Fibroblast of villous mesenchyme (primary cell): Measurements from ENCODE around the gene WNK2. TPM values are rescaled to one million over a fixed set of nuclear protein-coding genes. Genes with fewer than 3 reads are reported as not detected.

Source experiments
- DNase-seq: peaks from one replicate; pipeline ENCODE4 v3.0.0-alpha.2; 2010; ENCODE audit warnings: low read depth
- H3K4me3 ChIP-seq: 2 replicates; pipeline ENCODE4 v1.5.1; 2011; ENCODE audit warnings: low read depth, mild to moderate bottlenecking, low read length
- CTCF ChIP-seq: IDR thresholded peaks from 2 replicates; pipeline ENCODE4 v1.5.1; 2012; ENCODE audit warnings: low read depth, mild to moderate bottlenecking, low read length; ENCODE audit not compliant: insufficient read depth
- total RNA-seq: library from RNA; depleted of rRNA; stranded (reverse); fragments of >200 nt; gene quantifications from 2 replicates; pipeline ENCODE4 v1.2.3, GENCODE V29; 2012

The WNK2 gene
- total RNA-seq, 1 donor: not detected

GRCh38 chr9:93237540-93237939 is 53.6 kb downstream of the WNK2 start:
- no peak overlapping the region for H3K4me3 ChIP-seq
- no peak for DNase-seq
- TF ChIP-seq CTCF: no peak

GRCh38 chr9:93238953-93239925 is 55.3 kb downstream of the WNK2 start:
- no peak for TF ChIP-seq CTCF
- no peak for DNase-seq

GRCh38 chr9:93240891-93241334 is 57.0 kb downstream of the WNK2 start:
- DNase-seq: no peak
- no peak overlapping the region for H3K4me3 ChIP-seq
- TF ChIP-seq CTCF: no peak

More at GRCh38 chr9:93238953-93239925, 55.3 kb downstream of the WNK2 start:
- no peak overlapping the region for H3K4me3 ChIP-seq

- TF ChIP-seq CTCF: no peak
- no peak overlapping the region for H3K4me3 ChIP-seq
- no peak for DNase-seq
These were observed 59.2 kb downstream of the WNK2 start for GRCh38 chr9:93243112-93243511.

- no peak overlapping the region for H3K4me3 ChIP-seq
- no peak for TF ChIP-seq CTCF
- no peak for DNase-seq
These were observed 60.2 kb downstream of the WNK2 start for GRCh38 chr9:93244101-93244500.

GRCh38 chr9:93244510-93245436 is 60.8 kb downstream of the WNK2 start:
- no peak overlapping the region for H3K4me3 ChIP-seq
- no peak for TF ChIP-seq CTCF
- no peak for DNase-seq
